Kidney capillary endothelial cell (primary cell): ENCODE data around the gene SHROOM3.

Source experiments
- DNase-seq: peaks from one replicate; pipeline ENCODE4 v3.0.0-alpha.2; 2018; ENCODE audit warnings: low spot score

Gene SHROOM3

GRCh38 chr4:76663824-76664223 lies 228.8 kb downstream of the SHROOM3 start:
- DNase-seq, result no peak

- DNase-seq, result no peak
These were observed 230.1 kb downstream of the SHROOM3 start for GRCh38 chr4:76665153-76665552.

GRCh38 chr4:76665721-76666120 lies 230.7 kb downstream of the SHROOM3 start:
- DNase-seq, result no peak

- no peak for DNase-seq
These were observed 232.0 kb downstream of the SHROOM3 start for GRCh38 chr4:76666944-76667532.

GRCh38 chr4:76670631-76671030 lies 235.6 kb downstream of the SHROOM3 start:
- DNase-seq, result no peak

GRCh38 chr4:76673362-76673761 lies 238.3 kb downstream of the SHROOM3 start:
- no peak for DNase-seq

- DNase-seq, result no peak
These were observed 240.0 kb downstream of the SHROOM3 start for GRCh38 chr4:76674983-76675382.

- no peak for DNase-seq
These were observed 242.7 kb downstream of the SHROOM3 start for GRCh38 chr4:76677571-76678326.

- no peak for DNase-seq
These were observed 244.7 kb downstream of the SHROOM3 start for GRCh38 chr4:76679691-76680090.

GRCh38 chr4:76680952-76681351 lies 245.9 kb downstream of the SHROOM3 start:
- no peak for DNase-seq

GRCh38 chr4:76681996-76682395 lies 247.0 kb downstream of the SHROOM3 start:
- DNase-seq, result no peak

GRCh38 chr4:76683144-76683543 lies 248.1 kb downstream of the SHROOM3 start:
- DNase-seq, result no peak

- DNase-seq, result no peak
These were observed 252.9 kb downstream of the SHROOM3 start for GRCh38 chr4:76687746-76688448.

GRCh38 chr4:76688619-76689144 lies 253.7 kb downstream of the SHROOM3 start:
- DNase-seq, result no peak

- DNase-seq, result peak; percentile 19
These were observed 254.3 kb downstream of the SHROOM3 start for GRCh38 chr4:76689145-76689817.

- DNase-seq, result no peak
These were observed 255.2 kb downstream of the SHROOM3 start for GRCh38 chr4:76690011-76690905.

GRCh38 chr4:76690906-76691275 lies 255.9 kb downstream of the SHROOM3 start:
- DNase-seq, result no peak

GRCh38 chr4:76691807-76692582 lies 257.0 kb downstream of the SHROOM3 start:
- no peak for DNase-seq

- DNase-seq, result no peak
These were observed 257.7 kb downstream of the SHROOM3 start for GRCh38 chr4:76692761-76693160.

GRCh38 chr4:76694056-76694455 lies 259.0 kb downstream of the SHROOM3 start:
- no peak for DNase-seq

GRCh38 chr4:76696109-76696508 lies 261.1 kb downstream of the SHROOM3 start:
- DNase-seq, result no peak
